A549 (cell line): ENCODE results near the gene ZNF467. TPM values are rescaled to one million over a fixed set of nuclear protein-coding genes. Genes with fewer than 3 reads are reported as not detected.

Experiments used
- ATAC-seq, 2 experiments: fragments of 200-7000 bp in 1 of 2; fragments of >200 bp in 1 of 2; cut with Nextera tagmentation in 1 of 2; cut with Tn5 transposase in 1 of 2; 3 replicates each; pipeline versions ENCODE4 v1.8.0 to v1.9.1; 2018 to 2020; ENCODE audit warnings: mild to moderate bottlenecking in 1 of 2, moderate library complexity in 1 of 2
- CTCF ChIA-PET: fragments of 300-600 bp; sonication (Branson Sonifier 250); formaldehyde crosslinking; extraction: SDS; loops from one replicate; lab custom pipeline; 2021; ENCODE audit warnings: antibody characterized with exemption, inconsistent platforms; lab: Yijun Ruan, JAX
- POLR2A ChIA-PET: fragments of 350-600 bp; formaldehyde crosslinking; extraction: SDS; loops from one replicate; lab custom pipeline; 2021; ENCODE audit warnings: antibody characterized with exemption, inconsistent platforms; lab: Yijun Ruan, JAX
- DNase-seq, 2 experiments: peaks; one replicate each; pipeline versions ENCODE4 v3.0.0 to v3.0.0-alpha.2; 2011 to 2016; ENCODE audit warnings: low read depth in 1 of 2, low spot score in 1 of 2
- FAIRE-seq: peaks from 2 replicates; lab custom pipeline; 2011; peaks lifted over from hg19 to GRCh38; lab: Jason Lieb, UNC
- H3K27ac ChIP-seq, 2 experiments: fragments of >200 bp; sonication (Bioruptor Twin); formaldehyde crosslinking; 3 replicates each; pipeline ENCODE4 v1.5.1; 2016 to 2017
- H3K4me1 ChIP-seq: fragments of >200 bp; sonication (Bioruptor Twin); formaldehyde crosslinking; 3 replicates; pipeline ENCODE4 v1.6.1; 2016
- H3K4me2 ChIP-seq: fragments of >200 bp; sonication (Bioruptor Twin); formaldehyde crosslinking; 3 replicates; pipeline ENCODE4 v1.6.1; 2016
- H3K4me3 ChIP-seq: fragments of >200 bp; sonication (Bioruptor Twin); formaldehyde crosslinking; 3 replicates; pipeline ENCODE4 v1.5.1; 2016
- H3K9me3 ChIP-seq: fragments of >200 bp; sonication (Bioruptor Twin); formaldehyde crosslinking; 3 replicates; pipeline ENCODE4 v1.6.1; 2016
- BHLHE40 ChIP-seq: IDR thresholded peaks from 2 replicates; pipeline ENCODE4 v1.6.1; 2012; ENCODE audit warnings: low read depth, low read length, inconsistent platforms
- E2F6 ChIP-seq: IDR thresholded peaks from 2 replicates; pipeline ENCODE4 v1.6.1; 2012; ENCODE audit warnings: low read depth, borderline replicate concordance
- EHF ChIP-seq: fragments of 250-450 bp; sonication (Bioruptor Pico); IDR thresholded peaks from 2 replicates; pipeline ENCODE4 v1.5.0; 2020; ENCODE audit warnings: mild to moderate bottlenecking
- EP300 ChIP-seq, 2 experiments: fragments of >200 bp; sonication (Bioruptor Twin); formaldehyde crosslinking; IDR thresholded peaks; 2 replicates in 1 of 2; 3 replicates in 1 of 2; pipeline ENCODE4 v1.6.1; 2016 to 2017
- ESRRA ChIP-seq: fragments of 150-350 bp; IDR thresholded peaks from 2 replicates; pipeline ENCODE4 v1.6.1; 2014; ENCODE audit warnings: mild to moderate bottlenecking, low read length, borderline replicate concordance
- MAFK ChIP-seq: fragments of 450-650 bp; IDR thresholded peaks from 2 replicates; pipeline ENCODE4 v1.6.1; 2014; ENCODE audit not compliant: partially characterized antibody
- MYC ChIP-seq: IDR thresholded peaks from 2 replicates; pipeline ENCODE4 v1.6.1; 2012; ENCODE audit warnings: mild to moderate bottlenecking, inconsistent platforms, low read length, improper control_type of control experiment, borderline replicate concordance
- NR3C1 ChIP-seq: fragments of >200 bp; sonication (Bioruptor Twin); formaldehyde crosslinking; IDR thresholded peaks from 3 replicates; pipeline ENCODE4 v1.6.1; 2017
- POLR2A ChIP-seq: IDR thresholded peaks from 2 replicates; pipeline ENCODE4 v1.6.1; 2012; ENCODE audit warnings: mild to moderate bottlenecking, low read length
- POLR2AphosphoS2 ChIP-seq: conservative IDR thresholded peaks from 2 replicates; pipeline ENCODE4 v1.6.1; 2012; ENCODE audit warnings: low read length, improper control_type of control experiment, inconsistent platforms
- RCOR1 ChIP-seq: fragments of 150-350 bp; IDR thresholded peaks from 2 replicates; pipeline ENCODE4 v1.6.1; 2014; ENCODE audit warnings: antibody characterized with exemption, low read length, low read depth
- RFX5 ChIP-seq: fragments of 450-650 bp; IDR thresholded peaks from 2 replicates; pipeline ENCODE4 v1.7.1; 2014; ENCODE audit warnings: antibody characterized with exemption, mild to moderate bottlenecking, moderate library complexity
- RNF2 ChIP-seq: fragments of 200-600 bp; sonication (generic); IDR thresholded peaks from 2 replicates; pipeline ENCODE4 v1.6.1; 2016; ENCODE audit warnings: low read depth, mild to moderate bottlenecking, antibody characterized with exemption, moderate library complexity, borderline replicate concordance
- TP53 ChIP-seq: fragments of 250-450 bp; sonication (Bioruptor Pico); IDR thresholded peaks from 2 replicates; pipeline ENCODE4 v1.5.0; 2021; ENCODE audit warnings: mild to moderate bottlenecking, moderate library complexity
- WGBS: methylation state at CpG from one replicate; pipeline ENCODE4 v1.1.6; 2017; ENCODE audit errors: missing lambda C conversion rate; 5-methylcytosine and 5-hydroxymethylcytosine counted together
- polyA plus RNA-seq, 4 experiments: library from polyadenylated mRNA; depleted of rRNA in 3 of 4; stranded (reverse); fragments of >200 nt; fragmentation: RNase III in 1 of 4; extraction: RNeasy Plus Mini Kit Qiagen cat#74134 plus additional on column Dnase treatment in 1 of 4; gene quantifications; 2 replicates in 3 of 4; 3 replicates in 1 of 4; pipeline ENCODE4 v1.2.3, GENCODE V29; 2011 to 2017
- TF ChIP-seq, protein P1 (sequence below): fragments of 200-600 bp; sonication (generic); IDR thresholded peaks from 2 replicates; pipeline ENCODE4 v1.6.1; 2016; ENCODE audit warnings: antibody characterized with exemption, mild to moderate bottlenecking, moderate library complexity
- TF ChIP-seq, protein P2 (sequence below): fragments of 150-350 bp; IDR thresholded peaks from 2 replicates; pipeline ENCODE4 v1.6.1; 2014; ENCODE audit warnings: low read depth, mild to moderate bottlenecking, low read length

The ZNF467 gene
- polyA plus RNA-seq, 2 of the 4 experiments (the other 2 are of a cell fraction), result 3.1 to 3.3 TPM

DNA sequence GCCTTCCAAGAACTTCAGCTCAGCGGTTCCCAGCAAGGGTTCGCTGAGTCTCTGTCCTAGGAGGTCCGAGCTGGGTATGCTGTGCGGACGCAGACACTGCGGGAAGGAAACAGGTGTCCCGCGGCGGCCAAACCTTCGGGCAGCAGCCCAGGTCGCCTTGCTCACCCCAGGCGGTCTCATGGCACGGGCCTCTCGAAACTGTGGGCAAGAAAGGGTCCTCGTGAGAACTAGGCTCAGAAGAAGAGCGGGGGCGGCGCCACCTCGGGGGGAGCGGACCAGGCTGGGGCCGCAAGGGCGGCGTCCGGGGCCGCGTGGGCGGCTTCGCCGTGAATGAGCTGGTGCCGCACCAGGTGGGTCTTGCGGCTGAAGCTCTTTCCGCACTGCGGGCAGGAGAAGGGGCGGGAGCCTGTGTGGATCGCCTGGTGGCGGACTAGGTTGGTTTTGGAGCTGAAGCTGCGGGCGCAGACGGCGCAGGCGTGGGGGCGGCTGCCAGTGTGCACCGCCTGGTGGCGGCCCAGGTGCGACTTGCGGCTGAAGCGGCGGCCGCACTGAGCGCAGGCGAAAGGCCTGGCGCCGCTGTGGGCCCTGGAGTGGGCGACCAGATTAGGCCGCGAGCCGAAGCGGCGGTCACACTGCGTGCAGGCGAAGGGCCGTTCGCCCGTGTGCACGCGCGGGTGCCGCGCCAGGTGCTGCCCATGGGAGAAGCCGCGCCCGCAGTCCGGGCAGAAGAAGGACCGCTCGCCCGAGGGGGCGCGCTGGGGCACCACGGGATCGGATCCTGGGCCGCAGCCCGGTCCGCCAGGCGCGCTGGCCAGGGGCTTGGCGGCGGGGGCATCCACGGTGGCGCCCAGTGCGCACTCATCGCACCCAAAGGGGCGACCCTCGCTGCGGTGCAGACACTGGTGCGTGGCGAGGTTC, 8.6 kb downstream of the ZNF467 start:
- DNase-seq, result no peak
- POLR2A ChIA-PET, result no interaction called here
- no peak overlapping the region for H3K4me2 ChIP-seq
- CTCF ChIA-PET, result interaction anchor here (0.7 to 1.8 kb wide), 4 partner anchors 10 to 1331 kb away, joined by 3 to 6 read pairs (median 4); no protein-coding TSS in a partner anchor
- TF ChIP-seq MYC (no peak), TP53 (CRISPR knock-in tag) (no peak), RCOR1 (no peak), MAFK (no peak), ESRRA (no peak), BHLHE40 (no peak), RNF2 (no peak)
- TF ChIP-seq, protein P1, sequence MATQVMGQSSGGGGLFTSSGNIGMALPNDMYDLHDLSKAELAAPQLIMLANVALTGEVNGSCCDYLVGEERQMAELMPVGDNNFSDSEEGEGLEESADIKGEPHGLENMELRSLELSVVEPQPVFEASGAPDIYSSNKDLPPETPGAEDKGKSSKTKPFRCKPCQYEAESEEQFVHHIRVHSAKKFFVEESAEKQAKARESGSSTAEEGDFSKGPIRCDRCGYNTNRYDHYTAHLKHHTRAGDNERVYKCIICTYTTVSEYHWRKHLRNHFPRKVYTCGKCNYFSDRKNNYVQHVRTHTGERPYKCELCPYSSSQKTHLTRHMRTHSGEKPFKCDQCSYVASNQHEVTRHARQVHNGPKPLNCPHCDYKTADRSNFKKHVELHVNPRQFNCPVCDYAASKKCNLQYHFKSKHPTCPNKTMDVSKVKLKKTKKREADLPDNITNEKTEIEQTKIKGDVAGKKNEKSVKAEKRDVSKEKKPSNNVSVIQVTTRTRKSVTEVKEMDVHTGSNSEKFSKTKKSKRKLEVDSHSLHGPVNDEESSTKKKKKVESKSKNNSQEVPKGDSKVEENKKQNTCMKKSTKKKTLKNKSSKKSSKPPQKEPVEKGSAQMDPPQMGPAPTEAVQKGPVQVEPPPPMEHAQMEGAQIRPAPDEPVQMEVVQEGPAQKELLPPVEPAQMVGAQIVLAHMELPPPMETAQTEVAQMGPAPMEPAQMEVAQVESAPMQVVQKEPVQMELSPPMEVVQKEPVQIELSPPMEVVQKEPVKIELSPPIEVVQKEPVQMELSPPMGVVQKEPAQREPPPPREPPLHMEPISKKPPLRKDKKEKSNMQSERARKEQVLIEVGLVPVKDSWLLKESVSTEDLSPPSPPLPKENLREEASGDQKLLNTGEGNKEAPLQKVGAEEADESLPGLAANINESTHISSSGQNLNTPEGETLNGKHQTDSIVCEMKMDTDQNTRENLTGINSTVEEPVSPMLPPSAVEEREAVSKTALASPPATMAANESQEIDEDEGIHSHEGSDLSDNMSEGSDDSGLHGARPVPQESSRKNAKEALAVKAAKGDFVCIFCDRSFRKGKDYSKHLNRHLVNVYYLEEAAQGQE, result no peak
- TF ChIP-seq, all 56 proteins: peak for 0
- Histone ChIP-seq H3K27ac (no peak overlapping the region), H3K9me3 (no peaks in the 10 kb centered on the region), H3K4me1 (no peaks in the 10 kb centered on the region), H3K4me3 (no peak overlapping the region)
- WGBS, result 90% methylated on average over 59 of the region's 96 CpGs
- no peak for ATAC-seq
- no peak for FAIRE-seq

DNA sequence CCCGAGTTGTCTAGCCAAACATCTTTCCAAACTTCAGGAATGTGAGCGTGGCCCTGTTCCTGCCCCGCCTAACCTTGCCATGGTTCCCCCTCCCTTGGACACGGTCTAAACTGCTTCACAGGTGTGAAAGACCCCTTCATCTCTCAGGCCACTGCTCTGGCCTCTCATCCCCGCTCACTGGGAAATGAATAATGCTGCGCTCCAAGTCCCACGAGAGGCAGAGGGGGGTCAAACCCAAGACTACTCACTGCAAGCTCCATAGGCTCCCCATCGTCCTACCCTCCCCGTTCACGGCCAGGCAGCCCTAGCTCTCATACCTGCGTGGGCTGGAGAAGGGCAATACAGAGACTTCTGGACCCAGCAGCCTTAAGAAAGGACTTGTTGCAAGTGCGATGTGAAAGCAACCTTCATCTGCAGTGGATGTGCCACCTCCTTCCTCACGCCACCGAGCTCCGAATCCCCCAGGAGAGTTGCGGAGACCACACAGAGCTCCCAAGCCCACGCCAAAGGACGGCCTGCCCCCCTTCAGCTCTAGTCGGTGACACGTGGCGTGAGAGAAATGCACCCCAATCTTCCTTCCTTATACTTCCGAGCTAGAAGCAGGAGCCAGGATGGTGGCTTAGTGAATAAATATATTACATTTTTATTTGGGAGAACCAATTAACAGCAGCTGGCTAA, 9.7 kb downstream of the ZNF467 start:
- ChIA-PET POLR2A (no interaction called here), CTCF (interaction anchor here (1.3 to 1.8 kb wide), 4 partner anchors 9 to 21 kb away, joined by 3 to 6 read pairs (median 4); no protein-coding TSS in a partner anchor)
- FAIRE-seq, result no peak
- no peak for DNase-seq
- no peak for ATAC-seq
- H3K4me2 ChIP-seq, result no peak overlapping the region
- H3K27ac ChIP-seq, result no peak overlapping the region
- no peaks in the 10 kb centered on the region for H3K9me3 ChIP-seq
- WGBS, result 86% methylated on average over 18 of the region's 22 CpGs
- H3K4me3 ChIP-seq, result no peak overlapping the region
- TF ChIP-seq, protein P2, sequence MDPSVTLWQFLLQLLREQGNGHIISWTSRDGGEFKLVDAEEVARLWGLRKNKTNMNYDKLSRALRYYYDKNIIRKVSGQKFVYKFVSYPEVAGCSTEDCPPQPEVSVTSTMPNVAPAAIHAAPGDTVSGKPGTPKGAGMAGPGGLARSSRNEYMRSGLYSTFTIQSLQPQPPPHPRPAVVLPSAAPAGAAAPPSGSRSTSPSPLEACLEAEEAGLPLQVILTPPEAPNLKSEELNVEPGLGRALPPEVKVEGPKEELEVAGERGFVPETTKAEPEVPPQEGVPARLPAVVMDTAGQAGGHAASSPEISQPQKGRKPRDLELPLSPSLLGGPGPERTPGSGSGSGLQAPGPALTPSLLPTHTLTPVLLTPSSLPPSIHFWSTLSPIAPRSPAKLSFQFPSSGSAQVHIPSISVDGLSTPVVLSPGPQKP, result no peak
- no peak for TF ChIP-seq E2F6
- TF ChIP-seq EP300 (IDR thresholded peaks at IDR 0.05), result no peak
- no peak for TF ChIP-seq EHF (CRISPR knock-in tag)
- TF ChIP-seq POLR2AphosphoS2, result no peak
- TF ChIP-seq POLR2A, result no peak
- no peak for TF ChIP-seq MAFK
- no peak for TF ChIP-seq RFX5
- TF ChIP-seq NR3C1, result no peak
- no peaks in the 10 kb centered on the region for H3K4me1 ChIP-seq
